GM13976 (cell line): ENCODE results near the gene USP26.

ENCODE experiments used
- DNase-seq: peaks from one replicate; pipeline ENCODE4 v3.0.0; 2012; ENCODE audit warnings: low spot score
- in situ Hi-C: fragments of 300-500 bp; cut with MboI; formaldehyde crosslinking; loops from one replicate; pipeline ENCODE4 v1.12.0; 2022; ENCODE audit warnings: low sequenced_read_pairs, mixed read lengths, inconsistent platforms; ENCODE audit not compliant: unreplicated experiment
- TF ChIP-seq, protein P1 (sequence below): IDR thresholded peaks from 2 replicates; pipeline ENCODE4 v1.5.1; 2012; ENCODE audit warnings: borderline replicate concordance, mild to moderate bottlenecking; ENCODE audit not compliant: insufficient read depth; ENCODE audit errors: extremely low read depth, missing control alignments, control extremely low read depth

USP26 gene

GRCh38 chrX:133097031-133097430 lies at the start of gene USP26:
TSS of gene USP26 (minus strand) at chrX:133097109. CDS start at chrX:133028220, 68,889 bp downstream.
- in situ Hi-C loops = no loop called here
- TF ChIP-seq, protein P1, sequence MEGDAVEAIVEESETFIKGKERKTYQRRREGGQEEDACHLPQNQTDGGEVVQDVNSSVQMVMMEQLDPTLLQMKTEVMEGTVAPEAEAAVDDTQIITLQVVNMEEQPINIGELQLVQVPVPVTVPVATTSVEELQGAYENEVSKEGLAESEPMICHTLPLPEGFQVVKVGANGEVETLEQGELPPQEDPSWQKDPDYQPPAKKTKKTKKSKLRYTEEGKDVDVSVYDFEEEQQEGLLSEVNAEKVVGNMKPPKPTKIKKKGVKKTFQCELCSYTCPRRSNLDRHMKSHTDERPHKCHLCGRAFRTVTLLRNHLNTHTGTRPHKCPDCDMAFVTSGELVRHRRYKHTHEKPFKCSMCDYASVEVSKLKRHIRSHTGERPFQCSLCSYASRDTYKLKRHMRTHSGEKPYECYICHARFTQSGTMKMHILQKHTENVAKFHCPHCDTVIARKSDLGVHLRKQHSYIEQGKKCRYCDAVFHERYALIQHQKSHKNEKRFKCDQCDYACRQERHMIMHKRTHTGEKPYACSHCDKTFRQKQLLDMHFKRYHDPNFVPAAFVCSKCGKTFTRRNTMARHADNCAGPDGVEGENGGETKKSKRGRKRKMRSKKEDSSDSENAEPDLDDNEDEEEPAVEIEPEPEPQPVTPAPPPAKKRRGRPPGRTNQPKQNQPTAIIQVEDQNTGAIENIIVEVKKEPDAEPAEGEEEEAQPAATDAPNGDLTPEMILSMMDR = no peak
- no peak for DNase-seq

GRCh38 chrX:133134282-133134681 lies 37.4 kb upstream of the USP26 start:
- TF ChIP-seq, protein P1 = no peak
- no peak for DNase-seq
- in situ Hi-C loops = no loop called here

DNA sequence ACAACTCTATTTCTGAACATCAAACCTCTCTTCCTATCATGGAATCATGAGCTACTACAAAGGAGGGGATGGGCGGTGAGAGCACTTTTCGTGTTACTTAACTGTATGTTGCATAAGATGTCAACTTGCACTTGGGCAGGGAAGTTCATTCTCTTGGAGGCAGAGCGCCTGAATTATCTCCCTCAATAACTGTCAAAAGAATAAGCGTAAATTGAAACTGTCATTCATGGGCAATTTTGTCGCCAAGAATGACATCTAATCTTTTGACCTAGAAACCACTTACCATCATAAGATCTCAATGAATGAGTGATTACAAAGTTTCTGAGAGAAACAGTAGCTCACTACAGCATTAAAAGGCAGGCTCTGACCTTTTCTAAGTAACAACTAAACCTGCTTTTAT lies 23.5 kb upstream of the USP26 start:
- DNase-seq = no peak
- in situ Hi-C loops = no loop called here
- TF ChIP-seq, protein P1 = no peak

- no peak for DNase-seq
- in situ Hi-C loops = no loop called here
- TF ChIP-seq, protein P1 = no peak
These were observed 2.7 kb downstream of the USP26 start for GRCh38 chrX:133094098-133094731.

DNA sequence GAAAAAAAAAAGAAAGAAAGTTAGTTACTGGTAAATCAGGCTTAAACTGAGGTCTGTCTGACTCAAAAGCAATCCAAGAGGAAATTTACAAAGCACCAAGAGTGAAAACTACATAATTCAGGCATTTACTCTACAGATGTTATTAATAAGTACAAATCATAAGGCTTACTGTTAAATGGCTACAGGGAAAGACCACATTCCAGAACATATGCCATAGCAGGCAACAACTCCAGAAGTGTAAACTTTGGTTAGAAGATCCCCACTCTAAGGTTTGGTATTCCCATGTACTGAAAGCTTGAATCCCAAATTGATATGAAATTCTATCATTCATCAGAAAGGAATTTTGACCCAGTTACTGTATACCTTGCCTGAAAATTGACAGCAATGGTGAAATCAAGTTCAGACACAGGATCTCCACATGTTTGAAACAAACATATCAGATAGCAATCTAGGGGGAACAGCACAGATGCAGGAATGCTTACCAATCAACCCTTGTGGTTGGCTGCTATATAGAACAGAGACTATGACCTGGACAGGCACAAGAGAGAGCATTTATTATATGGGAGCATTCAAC lies 6.6 kb downstream of the USP26 start:
- DNase-seq = no peak
- TF ChIP-seq, protein P1 = no peak
- in situ Hi-C loops = no loop called here

DNA sequence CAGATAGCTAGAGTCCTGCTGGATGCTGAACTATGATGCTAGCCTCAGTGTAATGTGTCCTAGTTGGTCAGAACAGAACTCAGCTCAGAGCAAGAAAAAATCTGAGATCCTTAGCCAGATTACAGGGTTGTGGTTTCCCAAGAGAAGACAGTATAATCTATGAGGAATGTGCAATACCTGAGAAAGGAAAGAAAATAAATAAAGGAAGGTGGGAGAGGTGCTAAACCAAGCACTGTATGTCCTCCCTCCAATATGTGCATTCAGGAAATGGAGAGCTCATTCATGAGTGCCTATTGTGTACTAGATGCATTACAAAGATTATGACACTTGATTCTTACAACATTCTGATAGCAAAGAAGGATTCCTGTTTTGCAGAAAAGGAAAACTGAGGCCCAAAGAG lies 7.5 kb downstream of the USP26 start:
- TF ChIP-seq, protein P1 = no peak
- in situ Hi-C loops = no loop called here

More for the DNA sequence above, 7.5 kb downstream of the USP26 start:
- no peak for DNase-seq
